Activated CD4-positive, alpha-beta T cell treated with anti-CD3 and anti-CD28 coated beads, Interleukin-2, Interleukin-6, amounts not matched to agents 100 ng/mL and 50 ng/mL, durations not matched to agents 16 hours and 8 hours (primary cell): Measurements from ENCODE around the gene DLG4.
"Not testable (repeated sequence)": the region's sequence is repeated elsewhere in the genome, so short reads cannot be mapped to it uniquely, and the experiment has no call there.

Source experiments
- DNase-seq: peaks from one replicate; pipeline ENCODE4 v3.0.0-alpha.2; 2020

DLG4 gene

DNA sequence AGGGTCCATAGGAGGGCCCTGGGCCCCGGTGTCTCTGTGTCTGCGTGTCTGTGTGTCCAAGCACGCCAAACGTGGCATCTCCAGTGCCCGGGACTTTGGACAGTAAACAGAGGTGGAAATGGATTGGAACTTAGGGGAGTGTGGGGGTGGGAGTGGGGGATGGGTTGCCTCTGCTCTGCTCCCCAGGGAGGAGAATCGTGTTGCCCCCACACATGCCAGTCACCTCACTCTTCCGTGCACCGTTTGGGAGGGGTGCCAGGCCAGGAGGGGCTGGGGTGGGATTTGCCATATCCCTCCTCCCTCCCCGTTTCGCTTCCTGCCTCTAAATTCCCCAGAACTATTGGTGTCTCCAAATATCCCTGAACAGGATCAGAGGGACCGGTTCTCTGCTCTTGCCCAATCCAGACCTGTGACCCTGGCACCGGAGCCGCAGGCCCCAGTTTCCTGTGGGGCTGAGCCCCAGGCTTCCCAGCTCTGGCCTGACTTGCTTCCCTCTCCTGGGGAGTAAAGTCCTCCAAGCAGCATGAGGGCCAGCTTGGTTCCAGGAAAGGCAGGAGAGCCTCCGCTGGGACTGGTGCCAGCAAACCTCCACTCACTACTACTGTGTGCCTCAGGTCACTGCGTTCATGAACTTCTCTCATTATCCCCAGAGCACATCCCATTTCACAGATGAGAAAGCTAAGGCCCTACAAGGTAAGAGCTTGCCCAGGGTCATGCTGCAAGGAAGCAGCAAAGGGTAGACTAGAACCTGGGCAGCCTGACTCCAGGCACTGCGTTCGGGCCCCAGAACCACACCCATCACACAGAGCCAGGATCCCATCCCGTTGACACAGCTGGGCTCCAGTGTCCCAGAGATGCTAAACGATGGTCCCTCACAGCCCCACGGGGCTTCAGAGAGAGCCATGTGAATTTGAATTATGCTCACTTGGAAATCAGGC, 40.0 kb downstream of the DLG4 start, which contains the start of gene ASGR1:
TSS of gene ASGR1 (minus strand) at position 54 of the 938 bp plus-strand sequence. CDS start 807 bp downstream, outside the sequence.
- no peak for DNase-seq

DNA sequence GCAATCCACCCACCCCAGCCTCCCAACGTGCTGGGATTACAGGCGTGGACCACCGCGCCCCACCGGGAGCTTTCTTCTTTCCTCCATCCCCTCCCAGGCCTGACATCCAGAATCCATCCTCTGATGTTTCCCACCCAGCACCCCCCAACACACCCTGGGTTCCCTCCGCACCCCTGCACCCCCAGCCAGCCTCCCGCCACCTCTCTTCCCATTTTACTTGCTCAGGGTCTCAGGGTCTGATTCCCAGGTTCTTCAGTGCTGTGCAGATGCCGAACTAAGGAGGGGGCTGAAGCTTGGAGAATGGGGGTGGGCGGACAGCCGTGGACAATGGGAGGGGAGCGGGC, 40.7 kb downstream of the DLG4 start:
- DNase-seq: no peak

DNA sequence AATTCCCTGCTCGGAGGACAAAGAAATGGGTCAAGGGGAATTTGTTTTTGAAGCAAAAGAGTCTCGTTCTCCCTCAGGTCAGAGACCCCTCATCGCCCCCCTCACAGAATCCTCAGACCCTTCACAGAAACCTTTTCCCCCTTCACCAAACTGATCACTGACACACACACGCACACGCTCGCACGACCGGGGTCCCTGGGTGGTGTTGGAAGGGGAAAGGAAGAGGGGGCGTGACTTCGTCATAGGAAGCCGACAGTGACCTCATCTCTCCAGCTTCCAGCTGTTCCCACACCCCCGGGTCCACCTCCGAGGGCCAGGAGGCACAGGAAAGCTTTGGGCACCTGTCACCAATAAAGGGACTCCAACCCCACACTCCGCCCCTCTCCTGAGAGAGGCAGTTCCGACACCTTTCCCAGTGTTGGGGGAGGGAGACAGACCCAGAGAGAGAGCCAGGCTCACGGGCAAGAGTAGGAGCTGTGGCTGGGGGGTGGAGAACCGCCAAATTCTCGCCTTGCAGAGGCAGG, 41.6 kb downstream of the DLG4 start:
- no peak for DNase-seq

DNA sequence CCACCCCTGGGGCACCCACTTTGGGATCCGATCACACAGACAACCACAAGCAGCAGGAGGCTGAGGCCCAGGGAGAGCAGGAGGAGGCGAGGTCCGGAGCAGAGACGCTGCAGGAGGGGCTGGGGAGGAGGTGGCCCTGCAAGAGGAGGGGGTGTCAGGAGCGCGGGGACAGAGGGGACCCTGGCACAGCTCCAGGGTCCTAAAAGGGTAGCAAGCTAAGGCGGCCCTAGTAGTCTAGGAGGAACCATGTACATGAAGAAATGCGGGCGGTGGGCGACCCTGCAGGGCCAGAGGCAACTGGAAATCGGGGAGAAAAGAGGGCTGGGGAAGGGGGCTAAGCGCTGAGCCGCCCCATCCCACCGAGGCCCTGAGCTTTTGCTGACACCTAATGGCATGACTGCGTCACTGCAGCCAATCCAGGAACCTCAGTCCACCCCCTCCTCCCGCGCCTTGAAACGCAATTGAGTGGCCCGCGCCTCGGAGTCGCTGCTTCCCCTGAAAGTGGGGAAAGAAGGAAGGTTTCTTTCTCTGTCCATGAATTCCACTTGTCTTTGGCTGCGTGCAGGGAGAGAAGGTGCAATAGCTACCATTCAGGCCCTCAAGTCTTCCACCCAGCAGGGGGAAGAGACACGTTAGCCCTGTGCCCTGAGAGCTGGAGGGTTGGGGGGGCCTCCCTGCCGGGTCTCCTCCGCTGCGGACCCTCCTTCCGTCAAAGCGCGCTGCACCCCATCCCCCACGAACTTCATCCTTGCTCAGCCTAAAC, 42.3 kb downstream of the DLG4 start:
- DNase-seq: peak; percentile 71

DNA sequence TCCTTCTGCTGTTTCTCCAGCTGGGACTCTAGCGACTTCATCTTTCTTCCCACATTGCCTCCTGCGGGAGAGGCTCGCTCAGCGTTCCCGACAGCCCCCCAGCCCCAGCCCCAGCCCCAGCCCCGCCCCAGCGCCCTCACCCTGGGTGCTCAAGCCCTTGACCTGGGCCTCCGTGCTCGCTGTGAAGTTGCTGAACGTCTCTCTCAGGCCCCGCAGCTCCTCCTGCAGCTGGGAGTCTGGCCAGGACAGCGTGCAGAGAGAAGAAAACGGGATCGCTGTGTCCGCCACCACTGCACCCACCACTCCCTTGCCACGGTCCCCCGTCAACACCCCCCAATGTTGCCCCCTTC, 42.8 kb downstream of the DLG4 start:
- no peak for DNase-seq

DNA sequence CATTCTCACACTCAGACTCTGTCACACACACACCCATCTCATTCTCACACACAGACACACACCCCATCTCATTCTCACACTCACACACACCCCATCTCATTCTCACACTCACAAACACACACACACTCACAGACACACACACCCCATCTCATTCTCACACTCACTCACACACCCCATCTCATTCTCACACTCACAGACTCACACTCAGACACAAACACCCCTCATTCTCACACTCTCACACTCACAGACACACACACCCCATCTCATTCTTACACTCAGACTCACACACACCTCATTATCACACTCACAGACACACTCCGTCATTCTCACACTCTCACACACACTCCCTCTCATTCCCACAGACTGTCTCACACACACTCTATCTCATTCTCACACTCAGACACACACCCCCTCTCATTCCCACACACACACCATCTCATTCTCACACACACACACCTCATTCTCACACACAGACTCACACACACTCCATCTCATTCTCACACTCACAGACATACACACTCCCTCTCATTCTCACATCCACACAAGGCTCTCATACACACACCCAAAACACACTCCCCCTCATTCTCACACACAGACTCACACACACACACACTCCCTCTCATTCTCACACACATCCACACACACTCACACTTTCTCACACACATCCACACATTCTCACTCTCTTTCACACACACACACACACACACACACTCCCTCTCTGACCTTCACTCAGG, 43.4 kb downstream of the DLG4 start:
- DNase-seq: no peak

DNA sequence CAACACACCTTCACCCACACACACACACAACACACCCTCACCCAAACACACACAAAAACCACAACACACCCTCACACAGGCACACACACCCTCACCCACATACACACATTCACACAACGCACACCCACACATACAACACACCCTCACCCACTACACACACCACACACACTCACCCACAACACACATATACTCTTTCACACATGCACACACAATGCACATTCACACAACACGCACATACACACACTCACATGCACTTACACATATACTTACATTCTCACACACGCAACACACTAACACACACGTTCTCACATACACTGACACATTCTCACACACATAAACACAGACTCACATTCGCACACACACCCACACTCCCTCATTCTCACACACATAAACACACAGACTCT, 44.3 kb downstream of the DLG4 start:
- DNase-seq: no peak

GRCh38 chr17:7174603-7175326, 44.9 kb downstream of the DLG4 start:
- DNase-seq: no peak

GRCh38 chr17:7173687-7174602, 45.7 kb downstream of the DLG4 start:
- peak; percentile 28 for DNase-seq

- not testable (repeated sequence) for DNase-seq
Measured at GRCh38 chr17:7172522-7173191, 47.0 kb downstream of the DLG4 start.

GRCh38 chr17:7169565-7169908, 50.1 kb downstream of the DLG4 start:
- DNase-seq: not testable (repeated sequence)

DNA sequence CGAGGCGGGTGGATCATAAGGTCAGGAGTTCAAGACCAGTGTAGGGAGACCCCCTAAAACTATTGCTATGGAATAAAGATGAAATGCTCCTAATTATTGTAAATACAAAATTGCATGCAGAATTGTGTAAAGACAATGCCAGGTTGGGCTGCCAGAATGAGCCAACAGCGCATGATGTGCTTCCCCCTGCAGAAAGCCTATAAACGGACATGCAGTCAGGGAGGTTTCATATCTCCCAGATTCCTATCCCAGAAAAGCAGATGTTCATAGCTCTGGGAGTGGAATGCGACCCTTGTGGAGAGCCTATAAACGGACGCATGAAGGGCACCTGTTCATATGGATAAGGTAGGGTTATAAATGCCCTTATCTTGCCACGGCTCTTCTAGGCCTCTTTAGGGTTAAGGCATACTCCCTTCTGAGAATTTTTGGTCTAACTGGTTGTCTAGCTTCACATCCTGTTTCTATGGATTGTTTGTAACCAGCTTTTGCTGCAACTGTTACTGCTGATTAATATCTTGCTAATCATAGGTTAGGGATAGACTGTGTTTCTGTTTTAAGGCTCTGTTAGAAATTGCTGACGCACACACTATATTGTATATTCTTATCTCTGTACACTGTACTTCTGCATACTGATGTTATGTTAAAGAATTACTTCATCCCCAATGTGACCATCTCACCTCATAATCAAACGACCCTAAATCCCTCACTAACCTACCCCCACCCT, 50.6 kb downstream of the DLG4 start:
- not testable (repeated sequence) for DNase-seq

DNA sequence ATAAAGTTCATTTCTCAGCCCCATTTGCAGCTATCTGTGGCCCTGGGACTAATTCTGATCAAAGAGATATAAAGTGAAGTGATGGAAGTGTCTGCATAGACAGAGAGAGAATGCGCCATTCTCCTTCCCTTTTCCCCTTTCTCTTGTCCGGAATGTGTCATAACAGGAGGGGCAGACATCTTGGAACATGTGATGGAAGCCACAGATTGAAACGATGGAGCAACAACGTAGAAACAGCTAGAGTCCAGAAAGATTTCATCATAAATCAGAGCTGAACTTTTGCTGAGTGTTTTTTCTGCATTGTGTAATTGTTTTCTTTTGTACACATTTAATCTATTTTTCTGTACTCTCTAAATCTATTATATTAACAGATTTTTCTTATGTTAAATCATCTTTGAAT, 51.8 kb downstream of the DLG4 start:
- no peak for DNase-seq

DNA sequence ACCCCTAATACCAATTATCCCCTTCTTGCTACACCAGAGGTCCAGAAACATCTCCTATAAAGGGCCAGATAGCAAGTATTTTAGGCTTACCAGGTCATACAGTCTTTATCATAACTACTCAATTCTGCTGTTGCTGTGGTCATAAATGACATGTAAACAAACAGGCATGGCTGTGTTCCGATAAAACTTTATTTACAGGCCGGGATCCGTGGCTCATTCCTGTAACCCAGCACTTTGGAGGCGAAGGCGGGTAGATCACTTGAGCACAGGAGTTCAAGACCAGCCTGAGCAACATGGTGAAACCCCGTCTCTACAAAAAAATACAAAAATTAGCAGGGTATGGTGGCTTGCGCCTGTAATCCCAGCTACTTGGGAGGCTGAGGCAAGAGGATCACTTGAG, 52.8 kb downstream of the DLG4 start:
- no peak for DNase-seq

GRCh38 chr17:7159571-7159970, 60.1 kb downstream of the DLG4 start:
- DNase-seq: not testable (repeated sequence)

GRCh38 chr17:7158424-7158823, 61.2 kb downstream of the DLG4 start:
- not testable (repeated sequence) for DNase-seq

DNA sequence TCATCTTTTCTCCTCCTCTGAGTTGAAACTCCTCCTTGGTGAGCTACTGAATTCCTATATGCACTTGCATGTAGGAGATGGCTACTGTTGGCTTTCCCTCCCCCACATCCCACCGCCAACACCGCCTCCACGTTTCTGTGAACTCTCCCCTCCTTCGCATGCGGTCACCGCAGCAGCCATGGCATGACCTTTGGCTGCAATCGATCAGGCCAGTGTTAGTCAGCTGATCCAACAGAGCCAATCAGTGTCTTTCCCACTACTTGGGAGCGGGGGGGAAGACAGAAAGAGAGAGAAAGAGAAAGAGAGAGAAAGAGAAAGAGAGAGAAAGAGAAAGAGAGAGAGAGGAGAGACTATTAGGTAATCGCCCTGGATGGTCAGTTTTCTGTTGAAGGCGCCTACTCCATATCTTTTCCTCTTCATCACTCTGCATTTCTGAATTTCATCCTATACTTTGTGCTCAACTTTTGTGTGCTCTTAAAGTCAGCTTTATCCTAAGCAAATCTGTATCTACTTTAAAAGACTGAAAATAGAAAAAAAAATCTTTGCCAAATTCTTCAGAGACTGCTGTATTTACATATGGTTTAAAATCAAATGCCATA, 63.2 kb downstream of the DLG4 start:
- no peak for DNase-seq

DNA sequence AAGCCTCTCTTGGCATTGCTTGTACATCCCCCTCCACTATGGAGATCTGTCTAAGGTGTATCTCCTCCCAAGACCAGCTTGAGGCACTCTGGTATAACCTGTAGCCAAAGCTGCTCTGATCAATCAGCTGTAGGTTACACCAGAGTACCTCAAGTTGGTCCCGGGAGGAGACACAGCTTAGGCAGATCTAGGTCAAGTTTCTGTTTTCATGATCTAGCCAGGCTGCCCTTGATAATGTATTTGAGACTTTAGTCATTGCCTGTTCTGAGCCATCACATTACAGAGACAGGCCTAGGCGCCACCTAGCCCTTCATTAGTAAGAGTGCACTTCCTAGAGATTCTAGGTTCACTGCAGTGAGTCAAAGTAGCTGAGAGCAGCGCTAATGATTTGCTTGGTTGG, 71.9 kb downstream of the DLG4 start:
- peak; percentile 28 for DNase-seq

- no peak for DNase-seq
Measured at GRCh38 chr17:7146115-7146514, 73.5 kb downstream of the DLG4 start.

DNA sequence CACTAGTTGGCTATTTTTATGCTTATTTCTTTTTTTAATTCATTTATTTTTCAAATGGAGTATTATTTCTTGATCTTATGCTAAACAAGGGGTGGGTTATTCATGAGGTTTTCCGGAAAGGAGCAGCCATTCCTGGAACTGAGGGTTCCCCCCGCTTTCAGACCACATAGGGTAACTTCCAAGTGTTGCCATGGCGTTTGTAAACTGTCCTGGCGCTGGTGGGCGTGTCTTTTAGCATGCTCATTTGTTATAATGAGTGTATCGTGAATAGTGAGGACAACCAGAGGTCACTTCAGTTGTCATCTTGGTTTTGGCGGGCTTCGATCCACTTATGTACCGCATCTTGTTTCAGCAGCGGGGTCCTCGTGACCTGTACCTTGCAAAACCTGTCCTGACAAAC, 75.4 kb downstream of the DLG4 start:
- no peak for DNase-seq
